ENCODE data around the gene TNPO3.
"Not testable (repeated sequence)": the region's sequence is repeated elsewhere in the genome, so short reads cannot be mapped to it uniquely, and the experiment has no call there.

TNPO3 gene

DNA sequence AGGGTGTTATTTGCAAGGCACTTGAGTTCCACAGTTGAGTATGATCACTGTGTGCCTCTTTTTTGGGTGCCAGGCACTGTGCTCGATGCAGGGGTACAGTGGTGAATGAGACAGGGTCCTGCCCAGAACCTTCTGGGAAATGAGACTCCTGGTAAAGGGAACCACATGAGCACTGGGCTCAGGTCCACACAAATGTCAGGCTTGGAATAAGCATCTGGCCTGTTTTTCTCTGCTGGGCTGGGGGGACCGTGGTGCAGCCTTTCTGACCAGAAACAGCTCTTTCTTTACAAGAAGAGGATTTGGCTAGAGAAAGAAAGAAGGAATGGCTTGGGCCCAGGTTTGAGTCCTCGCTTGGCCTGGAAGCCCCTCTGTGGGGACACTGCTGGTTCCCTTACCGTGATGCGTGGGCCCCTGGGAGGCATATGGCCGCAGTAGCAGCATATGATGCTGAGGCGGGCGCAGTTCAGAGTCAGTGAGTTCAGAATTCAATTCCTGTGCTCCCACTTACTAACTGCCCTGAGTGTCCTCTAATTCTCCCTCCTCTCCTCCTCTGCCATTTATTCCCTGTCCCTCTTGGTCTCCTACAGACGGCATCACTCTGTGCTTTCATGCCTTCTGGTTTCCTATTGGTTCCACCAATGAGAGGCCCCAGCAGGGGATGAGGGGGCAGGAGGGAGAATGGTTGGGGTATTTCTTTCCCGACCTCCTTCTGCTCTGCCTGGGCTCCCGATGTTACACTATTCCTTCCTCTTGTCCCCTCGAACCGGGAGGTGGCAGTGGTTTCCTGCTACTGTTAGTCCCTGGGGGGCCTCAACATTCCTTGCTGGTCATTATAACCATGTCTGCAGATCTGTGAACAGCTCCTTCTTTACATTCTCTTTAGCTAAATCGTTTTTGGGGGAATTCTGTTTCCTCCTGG is 134.8 kb downstream of the TNPO3 start:
- no peak for DNase-seq

- no peak for DNase-seq
These were observed 135.7 kb downstream of the TNPO3 start for GRCh38 chr7:128919241-128919640.

DNA sequence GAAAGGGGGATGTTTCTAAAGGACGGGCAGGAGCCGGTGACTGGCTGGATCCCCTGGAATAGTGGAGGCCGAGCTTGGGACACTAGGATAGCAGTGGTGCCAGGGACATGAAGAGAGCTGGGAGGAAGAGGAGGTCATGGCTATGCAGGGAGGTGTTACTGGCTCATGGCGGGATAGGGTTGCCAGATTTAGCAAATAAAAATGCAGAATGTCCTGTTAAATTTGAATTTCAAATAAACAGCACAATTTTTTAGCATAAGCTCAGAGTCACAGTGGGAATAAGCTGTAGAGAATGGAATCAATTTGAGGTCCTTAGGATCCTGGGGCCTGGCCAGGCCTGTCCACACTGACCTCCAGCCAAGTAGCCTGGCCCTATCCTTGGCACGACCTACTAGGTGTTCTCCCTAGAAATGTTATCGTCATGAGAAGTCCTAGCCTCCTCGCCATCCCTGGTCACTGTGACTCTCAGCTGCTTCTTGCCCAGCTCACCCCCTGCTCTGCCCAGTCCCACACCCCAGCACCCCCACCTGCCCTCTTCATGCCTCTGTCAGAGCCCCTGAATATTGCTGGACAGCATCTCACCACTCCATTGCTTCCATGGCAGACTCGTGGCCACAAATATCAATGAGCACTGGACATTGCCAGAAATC is 136.8 kb downstream of the TNPO3 start:
- no peak for DNase-seq

- DNase-seq, result no peak
These were observed 137.8 kb downstream of the TNPO3 start for GRCh38 chr7:128917122-128917521.

- no peak for DNase-seq
These were observed 138.3 kb downstream of the TNPO3 start for GRCh38 chr7:128916643-128916915.

DNA sequence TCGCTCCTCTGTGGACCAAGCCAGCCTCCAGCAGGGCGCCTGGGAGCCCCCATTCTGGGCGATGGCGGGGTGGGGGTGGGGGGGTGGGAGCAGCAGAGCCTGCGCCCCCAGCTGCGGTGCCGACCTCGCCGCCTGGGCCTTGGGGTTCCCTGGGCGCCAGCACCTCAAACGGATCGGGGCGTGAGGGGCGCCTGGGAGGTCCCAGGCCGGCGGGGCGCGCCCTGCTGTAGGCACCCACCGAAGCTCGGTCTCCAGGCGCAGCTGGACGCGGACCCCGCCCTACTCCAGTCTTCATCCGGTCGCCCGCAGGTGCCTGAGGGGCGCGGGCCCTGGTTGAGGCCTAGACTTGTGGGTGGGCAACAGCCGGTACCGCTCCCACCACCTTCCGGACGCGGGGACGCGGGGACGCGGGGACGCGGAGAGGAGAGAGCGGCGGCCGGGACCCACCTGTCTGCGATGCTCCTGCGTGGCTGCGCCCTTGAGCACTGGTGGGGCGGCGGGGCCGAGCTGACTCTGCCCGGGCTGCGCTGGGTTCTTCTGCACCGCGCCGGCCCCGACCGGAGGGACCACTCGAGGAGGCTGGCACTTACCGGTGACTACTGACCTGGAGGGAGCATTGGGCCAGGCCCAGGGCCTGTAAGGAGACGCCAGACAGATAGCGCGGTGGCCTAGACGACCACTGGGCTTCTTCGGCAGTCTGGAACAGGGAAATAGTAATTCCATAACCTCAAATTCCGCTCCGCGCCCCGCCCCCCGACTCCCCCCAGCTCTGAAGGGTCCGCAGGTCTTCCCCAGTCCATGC is 138.9 kb downstream of the TNPO3 start:
- DNase-seq, result no peak

- DNase-seq, result no peak
These were observed 139.6 kb downstream of the TNPO3 start for GRCh38 chr7:128915271-128915819.

GRCh38 chr7:128914566-128915151 is 140.3 kb downstream of the TNPO3 start:
- DNase-seq, result no peak

DNA sequence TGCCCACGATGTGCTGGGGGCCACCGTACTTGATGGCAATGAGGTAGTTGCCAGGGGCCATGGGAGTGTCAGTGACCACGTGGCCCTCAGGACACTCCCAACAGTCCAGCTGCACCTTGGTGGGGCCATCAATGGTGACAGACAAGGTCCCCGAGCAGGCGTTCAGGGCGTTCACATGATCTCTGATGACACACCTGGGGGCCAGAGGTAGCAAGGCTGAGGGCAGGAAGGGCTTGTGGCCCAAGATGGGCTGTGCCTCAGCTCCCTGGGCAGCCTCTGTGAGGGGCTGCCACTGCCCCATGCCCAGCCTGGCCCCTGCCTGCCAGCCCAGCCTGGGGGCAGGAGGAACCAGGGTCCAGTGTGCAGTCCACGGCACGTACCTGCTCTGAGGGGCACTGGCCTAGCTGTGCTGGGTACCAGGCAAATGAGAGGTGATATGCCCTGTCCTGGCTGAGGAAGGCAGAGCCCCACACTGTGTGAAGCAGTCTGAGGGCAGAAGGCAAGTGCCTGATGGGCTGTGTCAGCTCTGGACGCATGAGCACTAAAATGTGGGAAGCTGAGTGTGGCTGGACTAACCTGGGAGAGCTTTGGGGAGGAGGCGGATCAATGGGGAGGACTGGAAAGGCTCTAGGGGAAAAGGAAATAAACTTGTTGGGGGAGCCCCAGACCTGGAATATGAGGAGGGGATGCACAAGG is 140.9 kb downstream of the TNPO3 start:
- DNase-seq, result no peak

DNA sequence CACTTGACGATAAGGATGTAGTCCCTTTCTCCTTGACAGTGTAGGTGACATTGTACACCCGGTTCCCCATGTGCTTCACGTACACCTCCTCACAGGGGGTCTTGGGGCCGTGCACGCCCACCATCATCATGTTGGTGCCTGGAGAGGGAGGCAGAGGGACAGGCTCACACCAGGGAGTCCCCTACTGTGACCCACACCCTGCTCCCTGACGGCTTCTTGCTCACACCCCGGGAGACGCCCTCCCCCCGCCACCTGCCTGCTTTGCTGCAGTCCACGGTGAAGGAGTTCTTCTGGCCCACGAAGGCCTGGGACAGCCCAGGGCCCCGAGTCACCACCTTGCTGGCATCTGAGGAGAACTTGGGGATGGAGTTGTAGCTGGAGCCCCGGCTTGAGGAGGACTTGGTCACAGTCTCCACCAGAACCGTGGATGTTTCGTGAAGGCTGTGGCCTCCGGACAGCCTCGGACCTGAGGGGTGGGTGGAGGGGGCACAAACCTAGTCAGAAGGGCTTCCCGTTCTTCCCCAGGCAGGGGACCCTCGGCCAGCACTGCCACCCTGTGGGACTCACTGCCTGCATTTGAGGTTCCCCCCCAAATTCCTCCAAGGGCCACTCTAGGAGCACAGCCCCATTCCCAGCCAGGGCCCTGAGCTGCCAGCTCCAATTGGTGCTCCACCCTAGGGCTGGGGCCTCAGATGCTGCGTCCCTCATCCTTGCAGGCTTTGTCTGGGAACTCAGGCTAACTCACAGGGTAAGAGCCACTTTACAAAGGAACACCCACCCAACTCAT is 142.0 kb downstream of the TNPO3 start:
- DNase-seq, result not testable (repeated sequence)

DNA sequence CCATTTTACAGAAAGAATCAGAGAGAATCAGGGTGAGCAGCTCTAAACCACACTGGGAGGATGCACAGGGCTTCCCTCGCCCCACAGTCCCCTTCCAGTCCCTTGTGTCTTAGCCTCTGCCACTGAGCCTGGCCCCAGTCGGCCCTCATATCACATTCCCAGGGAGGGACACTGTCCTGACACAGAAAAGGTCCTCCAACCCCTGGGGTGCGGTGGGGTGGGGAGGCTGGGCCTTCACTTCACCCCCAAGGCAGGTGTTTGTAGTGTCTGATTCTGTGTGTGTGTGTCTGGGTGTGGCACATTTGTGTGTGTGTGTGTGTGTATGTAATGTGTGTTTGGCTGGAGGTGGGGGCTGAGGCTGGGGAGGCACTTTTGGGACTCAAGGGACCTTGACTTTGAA is 142.6 kb downstream of the TNPO3 start:
- DNase-seq, result no peak

DNA sequence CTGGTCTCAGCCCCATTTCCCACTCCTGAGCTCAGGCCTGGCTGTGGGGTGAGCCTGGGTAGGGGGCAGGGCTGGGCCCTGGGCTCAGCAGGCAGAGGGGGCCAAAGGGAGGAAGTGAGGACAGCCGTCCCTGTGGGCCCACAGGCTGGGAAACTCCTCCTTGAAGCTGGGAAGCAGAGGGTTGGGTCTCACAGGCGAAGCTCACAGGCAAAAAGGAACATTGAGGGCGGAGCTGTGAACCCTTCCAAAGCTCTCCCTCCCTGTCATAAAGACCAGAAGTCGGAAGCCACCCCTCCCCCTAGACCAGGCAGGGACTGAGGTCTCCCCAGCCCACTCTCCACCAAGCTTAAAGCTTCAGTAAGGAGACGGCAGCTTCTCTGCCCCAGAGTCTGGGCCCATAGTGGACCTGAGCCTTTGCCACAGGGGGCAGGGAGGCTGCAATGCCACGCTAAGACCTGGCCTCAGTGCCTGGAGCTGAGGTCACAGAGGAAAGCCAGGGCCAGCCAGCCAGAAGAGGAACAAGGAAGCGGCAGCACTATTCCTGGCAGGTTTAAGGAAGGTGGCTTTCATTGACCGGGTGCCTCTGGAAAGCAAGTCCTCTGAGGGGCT is 143.4 kb downstream of the TNPO3 start:
- DNase-seq, result no peak

DNA sequence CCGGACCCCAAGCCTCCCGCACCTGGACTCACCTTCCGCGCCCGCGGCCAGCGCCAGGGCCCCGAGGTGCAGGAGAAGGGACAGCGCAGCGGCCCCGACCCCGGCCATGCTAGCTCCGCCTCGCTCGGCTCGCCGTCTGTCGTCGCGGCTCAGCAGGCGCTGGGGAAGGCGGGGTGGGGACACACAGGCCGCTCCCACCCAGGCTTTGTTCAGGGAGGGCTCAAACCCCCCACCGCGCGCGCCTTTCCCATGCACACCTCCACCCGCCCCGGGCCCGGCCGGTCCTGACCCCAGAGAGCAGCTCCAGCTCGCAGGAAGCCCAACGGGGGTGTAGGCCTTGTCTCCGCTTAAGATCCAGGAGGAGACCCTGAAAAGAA is 144.4 kb downstream of the TNPO3 start, which contains the start of gene KCP:
Gene KCP (minus strand): TSS at position 141 of the 377 bp plus-strand sequence. CDS start 33 bp downstream, at position 108.
- DNase-seq, result no peak

DNA sequence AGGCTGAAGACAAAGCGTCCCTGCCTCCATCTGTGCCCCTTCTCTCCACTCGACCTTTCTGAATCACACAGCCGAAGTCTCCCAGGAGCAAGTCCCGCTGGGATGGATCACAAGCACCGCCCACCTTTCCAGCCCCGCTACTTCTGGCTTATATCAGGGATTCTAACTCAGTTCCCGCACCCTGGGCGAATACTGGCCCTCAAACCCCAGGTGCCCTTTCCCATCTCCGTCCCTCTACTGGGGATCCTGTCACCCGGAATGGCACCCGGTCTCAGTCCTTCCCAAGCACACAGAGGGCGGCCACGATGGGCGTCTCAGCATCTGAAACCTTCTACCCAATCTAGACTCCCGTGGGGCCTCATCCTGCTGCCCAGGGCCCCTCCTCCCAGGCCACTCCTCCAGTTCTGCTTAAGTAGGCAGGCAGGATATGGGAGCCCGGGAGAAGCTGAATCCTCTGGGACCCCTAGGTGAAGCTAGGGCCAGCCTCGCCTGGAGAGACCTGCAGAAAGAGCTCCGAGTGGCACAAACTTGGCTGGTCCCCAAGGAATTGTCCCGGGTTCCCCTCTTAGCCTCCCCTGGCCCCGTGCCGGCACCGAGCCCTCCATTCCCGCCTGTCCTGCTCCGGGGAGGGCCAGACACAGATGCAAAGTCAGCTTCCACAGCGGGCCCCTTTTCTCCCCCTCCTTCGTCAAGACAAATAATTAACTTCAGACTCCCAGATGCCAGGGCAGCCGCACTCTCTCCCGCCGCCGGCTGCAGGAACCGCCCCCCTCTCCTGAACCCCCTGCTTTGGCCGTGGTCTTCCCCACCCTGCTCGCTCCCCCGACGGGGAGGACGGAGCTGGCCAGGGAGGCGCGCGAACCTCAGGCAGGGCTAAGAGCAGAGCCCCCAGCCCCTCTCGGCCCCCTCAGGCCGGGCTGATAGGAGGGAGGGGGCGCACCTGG is 145.0 kb downstream of the TNPO3 start:
- no peak for DNase-seq

- DNase-seq, result no peak
These were observed 145.9 kb downstream of the TNPO3 start for GRCh38 chr7:128908750-128909624.

- DNase-seq, result no peak
These were observed 147.9 kb downstream of the TNPO3 start for GRCh38 chr7:128906766-128907559.

GRCh38 chr7:128906001-128906765 is 148.7 kb downstream of the TNPO3 start:
- DNase-seq, result no peak
